NT2/D1 (cell line): Measurements from ENCODE around the gene PLBD2.

Source experiments
- YY1 ChIP-seq: IDR thresholded peaks from 2 replicates; pipeline ENCODE4 v1.6.1; 2011; ENCODE audit not compliant: insufficient read length, insufficient read depth
- ZNF274 ChIP-seq: IDR thresholded peaks from 2 replicates; pipeline ENCODE4 v1.6.1; 2011; ENCODE audit warnings: mild to moderate bottlenecking, low read depth, low read length

DNA sequence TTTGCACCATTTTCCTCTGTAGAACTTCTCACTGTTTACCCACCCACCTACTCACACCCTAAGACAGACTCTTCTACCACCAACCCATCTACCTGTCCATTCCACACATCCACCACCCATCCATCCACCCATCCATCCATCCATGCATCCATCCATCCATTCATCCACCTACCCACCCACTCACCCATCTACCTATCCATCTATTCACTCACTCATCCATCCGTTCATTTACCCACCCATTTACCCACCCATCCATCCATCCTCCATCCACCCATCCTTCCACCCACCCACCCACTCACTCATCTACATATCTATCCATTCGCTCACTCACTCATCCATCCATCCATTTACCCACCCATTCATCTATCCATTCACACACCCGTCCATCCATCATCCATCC lies 15.1 kb downstream of the PLBD2 start:
- no peak for TF ChIP-seq YY1
- TF ChIP-seq ZNF274, result no peak
